H1 (cell line): Measurements from ENCODE around the gene ATG16L2. TPM values are rescaled to one million over a fixed set of nuclear protein-coding genes. Genes with fewer than 3 reads are reported as not detected.

Experiments used
- CTCF ChIA-PET: fragments of 300-600 bp; sonication (Branson Sonifier 250); formaldehyde crosslinking; loops from one replicate; lab custom pipeline; 2021; ENCODE audit not compliant: partially characterized antibody; lab: Charles Lee
- POLR2A ChIA-PET: fragments of 300-600 bp; sonication (Branson Sonifier 250); formaldehyde crosslinking; loops from one replicate; lab custom pipeline; 2021; ENCODE audit warnings: inconsistent platforms; ENCODE audit not compliant: partially characterized antibody; lab: Charles Lee
- DNase-seq, 2 experiments: peaks; one replicate each; pipeline versions ENCODE4 v3.0.0 to v3.0.0-alpha.2; 2010 to 2022; ENCODE audit warnings: low spot score in 2 of 2, low read depth in 1 of 2, mixed read lengths in 1 of 2
- FAIRE-seq: peaks from 2 replicates; lab custom pipeline; 2011; peaks lifted over from hg19 to GRCh38; lab: Jason Lieb, UNC
- H2AFZ ChIP-seq: 2 replicates; pipeline ENCODE4 v1.8.1; 2012; ENCODE audit warnings: low read length, inconsistent platforms
- H2AK5ac ChIP-seq: 2 replicates; pipeline ENCODE4 v1.6.1; 2013; ENCODE audit warnings: low read depth, low read length
- H2BK120ac ChIP-seq: replicated peaks from 2 replicates; pipeline ENCODE3; 2013; ENCODE audit warnings: low read depth, low read length, inconsistent platforms
- H2BK12ac ChIP-seq: 2 replicates; pipeline ENCODE4 v1.6.1; 2013; ENCODE audit warnings: low read depth, low read length
- H2BK15ac ChIP-seq: 2 replicates; pipeline ENCODE4 v1.6.1; 2013; ENCODE audit warnings: low read length
- H2BK20ac ChIP-seq: 2 replicates; pipeline ENCODE4 v1.6.1; 2013; ENCODE audit warnings: low read length
- H2BK5ac ChIP-seq: 2 replicates; pipeline ENCODE4 v1.6.1; 2013; ENCODE audit warnings: low read depth, low read length
- H3K14ac ChIP-seq: 2 replicates; pipeline ENCODE4 v1.6.1; 2013; ENCODE audit warnings: inconsistent platforms; ENCODE audit not compliant: insufficient read length
- H3K18ac ChIP-seq: 2 replicates; pipeline ENCODE4 v1.6.1; 2013; ENCODE audit warnings: low read length; ENCODE audit errors: extremely low read depth
- H3K23ac ChIP-seq: 2 replicates; pipeline ENCODE4 v1.6.1; 2013; ENCODE audit warnings: inconsistent platforms; ENCODE audit not compliant: insufficient read length
- H3K23me2 ChIP-seq: 2 replicates; pipeline ENCODE4 v1.6.1; 2013; ENCODE audit warnings: low read depth, low read length
- H3K27ac ChIP-seq: 2 replicates; pipeline ENCODE4 v1.6.1; 2011; ENCODE audit warnings: low read depth, low read length, inconsistent platforms
- H3K27me3 ChIP-seq, 4 experiments: replicated peaks in 1 of 4; 1 replicate in 1 of 4; 2 replicates in 3 of 4; pipeline versions ENCODE4 v1.6.1 to v1.8.1; 2011 to 2013; ENCODE audit warnings: low read length in 3 of 4, mild to moderate bottlenecking in 3 of 4, inconsistent platforms in 2 of 4, mixed read lengths in 2 of 4, moderate library complexity in 1 of 4; ENCODE audit not compliant: control insufficient read depth in 3 of 4, insufficient read depth in 3 of 4; ENCODE audit errors: extremely low read depth in 1 of 4
- H3K36me3 ChIP-seq, 4 experiments: 2 replicates each; pipeline versions ENCODE4 v1.6.1 to v1.8.1; 2011 to 2013; ENCODE audit warnings: mild to moderate bottlenecking in 4 of 4, low read length in 3 of 4, moderate library complexity in 2 of 4, control low read depth in 1 of 4, inconsistent platforms in 1 of 4; ENCODE audit not compliant: insufficient read depth in 4 of 4, control insufficient read depth in 2 of 4
- H3K4ac ChIP-seq: replicated peaks from 2 replicates; pipeline ENCODE3; 2013; ENCODE audit warnings: low read length, low read depth, mixed read lengths, inconsistent platforms; ENCODE audit not compliant: insufficient read length
- H3K4me1 ChIP-seq, 4 experiments: replicated peaks in 1 of 4; 1 replicate in 1 of 4; 2 replicates in 3 of 4; pipeline versions ENCODE4 v1.6.1 to v1.8.1; 2011 to 2013; ENCODE audit warnings: low read length in 3 of 4, inconsistent platforms in 2 of 4, mixed read lengths in 1 of 4; ENCODE audit not compliant: insufficient read depth in 4 of 4, control insufficient read depth in 3 of 4
- H3K4me2 ChIP-seq, 2 experiments: 2 replicates each; pipeline versions ENCODE4 v1.6.1 to v1.8.1; 2011 to 2013; ENCODE audit warnings: low read depth in 2 of 2, low read length in 2 of 2, control low read depth in 1 of 2, inconsistent platforms in 1 of 2, mild to moderate bottlenecking in 1 of 2; ENCODE audit not compliant: insufficient read depth in 1 of 2
- H3K4me3 ChIP-seq, 4 experiments: fragments of 200-600, 300-600 bp in 1 of 4; sonication (generic), shearing (Covaris generic), sonication (Bioruptor Twin) in 1 of 4; 2 replicates each; pipeline versions ENCODE4 v1.5.1 to v1.8.1; 2011 to 2016; ENCODE audit warnings: low read length in 4 of 4, low read depth in 3 of 4, control low read depth in 2 of 4, inconsistent platforms in 2 of 4, mild to moderate bottlenecking in 2 of 4, mixed read lengths in 1 of 4, moderate library complexity in 1 of 4; ENCODE audit not compliant: insufficient read depth in 2 of 4; ENCODE audit errors: extremely low read depth in 1 of 4
- H3K56ac ChIP-seq: replicated peaks from 2 replicates; pipeline ENCODE3; 2013; ENCODE audit warnings: low read depth, mild to moderate bottlenecking, mixed read lengths, low read length, inconsistent platforms; ENCODE audit not compliant: insufficient read length
- H3K79me1 ChIP-seq: 2 replicates; pipeline ENCODE4 v1.6.1; 2013; ENCODE audit warnings: low read depth, low read length, control low read depth
- H3K79me2 ChIP-seq, 2 experiments: 2 replicates each; pipeline versions ENCODE4 v1.6.1 to v1.8.1; 2012 to 2013; ENCODE audit warnings: low read length in 2 of 2, mild to moderate bottlenecking in 2 of 2, inconsistent platforms in 1 of 2; ENCODE audit not compliant: insufficient read depth in 2 of 2, control insufficient read depth in 1 of 2
- H3K9ac ChIP-seq, 4 experiments: replicated peaks in 1 of 4; 1 replicate in 1 of 4; 2 replicates in 3 of 4; pipeline versions ENCODE4 v1.6.1 to v1.8.1; 2011 to 2013; ENCODE audit warnings: low read depth in 3 of 4, low read length in 3 of 4, control low read depth in 2 of 4, mild to moderate bottlenecking in 2 of 4, moderate library complexity in 2 of 4, inconsistent platforms in 1 of 4; ENCODE audit errors: extremely low read depth in 1 of 4
- H3K9me3 ChIP-seq, 2 experiments: 2 replicates each; pipeline versions ENCODE4 v1.6.1 to v1.8.1; 2012 to 2013; ENCODE audit warnings: mild to moderate bottlenecking in 2 of 2, moderate library complexity in 2 of 2, control low read depth in 1 of 2, inconsistent platforms in 1 of 2, low read depth in 1 of 2, low read length in 1 of 2, mixed read lengths in 1 of 2; ENCODE audit not compliant: insufficient read depth in 2 of 2
- H4K20me1 ChIP-seq, 2 experiments: replicated peaks in 1 of 2; 2 replicates each; pipeline versions ENCODE3 to v1.8.1; 2011 to 2013; ENCODE audit warnings: inconsistent platforms in 2 of 2, low read length in 2 of 2, mild to moderate bottlenecking in 1 of 2; ENCODE audit not compliant: insufficient read depth in 2 of 2, control insufficient read depth in 1 of 2
- H4K5ac ChIP-seq: 2 replicates; pipeline ENCODE4 v1.6.1; 2013; ENCODE audit warnings: low read length, low read depth, mixed read lengths, inconsistent platforms; ENCODE audit not compliant: insufficient read length
- H4K8ac ChIP-seq: 2 replicates; pipeline ENCODE4 v1.8.0; 2013; ENCODE audit warnings: mild to moderate bottlenecking, moderate library complexity, low read length, inconsistent platforms; ENCODE audit not compliant: insufficient read depth; ENCODE audit errors: extremely low read depth
- H4K91ac ChIP-seq: replicated peaks from 2 replicates; pipeline ENCODE3; 2013; ENCODE audit warnings: low read length, mixed read lengths, inconsistent platforms; ENCODE audit not compliant: insufficient read length
- EP300 ChIP-seq, 2 experiments: IDR thresholded peaks; 1 replicate in 1 of 2; 2 replicates in 1 of 2; pipeline ENCODE4 v1.6.1; 2011 to 2012; ENCODE audit warnings: low read depth in 2 of 2, low read length in 2 of 2, mild to moderate bottlenecking in 2 of 2, borderline replicate concordance in 1 of 2, inconsistent platforms in 1 of 2, moderate library complexity in 1 of 2
- HDAC6 ChIP-seq: IDR thresholded peaks from one replicate; pipeline ENCODE4 v1.7.1; 2012; ENCODE audit warnings: low read depth, mild to moderate bottlenecking, inconsistent platforms, low read length, moderate library complexity
- PHF8 ChIP-seq: fragments of 200-600 bp; sonication (generic); conservative IDR thresholded peaks from 2 replicates; pipeline ENCODE4 v1.7.1; 2012; ENCODE audit warnings: low read depth, mild to moderate bottlenecking, inconsistent platforms, low read length, moderate library complexity
- WGBS, 2 experiments: shearing (Covaris generic) in 1 of 2; methylation state at CpG; one replicate each; pipeline versions ENCODE4 v1.1.6 to v1.1.7; 2013 to 2015; ENCODE audit warnings: low lambda C conversion rate in 2 of 2, mixed read lengths in 2 of 2, inconsistent platforms in 1 of 2, low coverage in 1 of 2, missing lambda C conversion rate in 1 of 2; ENCODE audit not compliant: insufficient replicate concordance in 2 of 2, insufficient coverage in 1 of 2, insufficient read length in 1 of 2; ENCODE audit errors: extremely low coverage in 1 of 2, missing lambda C conversion rate in 1 of 2; 5-methylcytosine and 5-hydroxymethylcytosine counted together
- polyA plus RNA-seq, 7 experiments: library from polyadenylated mRNA; depleted of rRNA in 3 of 7; stranded (reverse) in 5 of 7; unstranded in 2 of 7; fragments of >200 nt in 5 of 7; fragments of 200-250 nt in 2 of 7; gene quantifications; 1 replicate in 5 of 7; 2 replicates in 1 of 7; 4 replicates in 1 of 7; pipeline versions ENCODE4 v1.2.1 to v1.2.3, GENCODE V29; 2011 to 2013; ENCODE audit warnings: missing spikeins in 2 of 7, mixed read lengths in 2 of 7
- total RNA-seq: library from RNA; stranded (reverse); fragmentation: NEBNext Ultra II Directional; extraction: Animal tissue kit (Norgen Biotek cat#: 25700); gene quantifications from 2 replicates; pipeline ENCODE4 v1.2.1, GENCODE V29; 2021

Gene ATG16L2
- total and polyA plus RNA-seq, 2 of the 8 experiments (the other 6 are each of a cell fraction or from before 2014, with no cell fraction given): 11.0 to 18.5 TPM

GRCh38 chr11:72805216-72805615 lies 9.0 kb upstream of the ATG16L2 start:
- no peak overlapping the region for H2BK5ac ChIP-seq
- no peaks in the 10 kb centered on the region for H3K27me3 ChIP-seq
- H3K23ac ChIP-seq: no peak overlapping the region
- H3K27ac ChIP-seq: no peak overlapping the region
- no peak overlapping the region for H4K5ac ChIP-seq
- 87% methylated on average over 5 of the region's 6 CpGs; no CpG with 5 or more reads in 1 of the 2 experiments for WGBS, 2 experiments
- H4K91ac ChIP-seq: no peak overlapping the region
- H3K18ac ChIP-seq: no peak overlapping the region
- no peaks in the 10 kb centered on the region for H3K4me1 ChIP-seq
- H4K8ac ChIP-seq: no peak overlapping the region
- no peak overlapping the region for H2BK20ac ChIP-seq
- no peak overlapping the region for H3K9ac ChIP-seq
- H2BK15ac ChIP-seq: no peak overlapping the region
- H3K56ac ChIP-seq: no peak overlapping the region
- POLR2A ChIA-PET: interaction anchor here (0.9 kb wide), 1 partner anchor 32 kb away, joined by 3 read pairs; no protein-coding TSS in a partner anchor
- no peak for TF ChIP-seq PHF8
- no peak for TF ChIP-seq HDAC6
- no peak for TF ChIP-seq EP300 (IDR thresholded peaks at IDR 0.05; ENCODE audit: borderline replicate concordance in 1 of 2, low read depth in 2 of 2, low read length in 2 of 2)
- no peaks in the 10 kb centered on the region for H3K79me1 ChIP-seq
- H4K20me1 ChIP-seq: peaks cover 0 to 2% of the 10 kb centered on the region in 2 experiments
- H3K14ac ChIP-seq: no peak overlapping the region
- H2BK120ac ChIP-seq: no peak overlapping the region
- CTCF ChIA-PET: no interaction called here
- no peak overlapping the region for H2AFZ ChIP-seq
- no peak overlapping the region for H2AK5ac ChIP-seq
- no peak overlapping the region for H3K4me2 ChIP-seq
- FAIRE-seq (no peak), DNase-seq (no peak)
- no peak overlapping the region for H3K4me3 ChIP-seq
- peaks cover 0 to 3% (median 0%) of the 10 kb centered on the region in 4 experiments; a peak in 1 of 8 replicates for H3K36me3 ChIP-seq
- no peaks in the 10 kb centered on the region for H3K9me3 ChIP-seq
- H3K4ac ChIP-seq: no peak overlapping the region
- no peak overlapping the region for H2BK12ac ChIP-seq
- H3K23me2 ChIP-seq: no peaks in the 10 kb centered on the region
- H3K79me2 ChIP-seq: no peaks in the 10 kb centered on the region
